SU-DHL-6 (cell line): ENCODE data around the gene UBE3C.

Experiments used
- H2AFZ ChIP-seq: fragments of 200-600 bp; sonication (generic); 2 replicates; pipeline ENCODE4 v1.6.1; 2014; ENCODE audit warnings: low read depth, mild to moderate bottlenecking, moderate library complexity, mixed read lengths, antibody characterized with exemption, low read length; ENCODE audit not compliant: severe bottlenecking
- H3F3A ChIP-seq: fragments of 200-600 bp; shearing (Covaris generic); 2 replicates; pipeline ENCODE4 v1.6.0; 2016; ENCODE audit warnings: antibody characterized with exemption, mild to moderate bottlenecking; ENCODE audit not compliant: insufficient read depth
- H3K27ac ChIP-seq: fragments of 200-600 bp; sonication (generic); 2 replicates; pipeline ENCODE4 v1.5.1; 2016; ENCODE audit warnings: low read depth, mild to moderate bottlenecking, low read length, moderate library complexity, mixed read lengths
- H3K27me3 ChIP-seq: fragments of 200-600 bp; sonication (generic), shearing (Covaris generic); 2 replicates; pipeline ENCODE4 v1.6.0; 2014; ENCODE audit warnings: mild to moderate bottlenecking, low read length
- H3K36me3 ChIP-seq: fragments of 200-600 bp; sonication (generic); 2 replicates; pipeline ENCODE4 v1.6.1; 2014; ENCODE audit warnings: mild to moderate bottlenecking, low read length, mixed read lengths
- H3K4me2 ChIP-seq: fragments of 300-600, 200-600 bp; shearing (Covaris generic), sonication (generic); 2 replicates; pipeline ENCODE4 v1.6.0; 2014; ENCODE audit warnings: low read length, low read depth, mild to moderate bottlenecking; ENCODE audit not compliant: poor library complexity, severe bottlenecking
- H3K4me3 ChIP-seq: fragments of 200-600 bp; sonication (generic); 2 replicates; pipeline ENCODE4 v1.5.1; 2014; ENCODE audit warnings: antibody characterized with exemption, low read length, mild to moderate bottlenecking, mixed read lengths; ENCODE audit not compliant: insufficient read depth, poor library complexity, severe bottlenecking
- H3K79me2 ChIP-seq: fragments of 200-600 bp; sonication (generic); 2 replicates; pipeline ENCODE4 v1.6.1; 2014; ENCODE audit warnings: mild to moderate bottlenecking, low read length, moderate library complexity; ENCODE audit not compliant: insufficient read depth
- H3K9ac ChIP-seq: fragments of 200-600 bp; sonication (generic); 2 replicates; pipeline ENCODE4 v1.7.0; 2014; ENCODE audit warnings: mild to moderate bottlenecking, low read length
- H3K9me2 ChIP-seq: fragments of 200-600 bp; sonication (generic); replicated peaks from 2 replicates; pipeline ENCODE4 v1.6.1; 2014; ENCODE audit warnings: low read length; ENCODE audit not compliant: insufficient read depth
- H3K9me3 ChIP-seq: fragments of 200-600 bp; sonication (generic); 2 replicates; pipeline ENCODE4 v1.6.1; 2014; ENCODE audit warnings: low read length, mixed read lengths; ENCODE audit not compliant: insufficient read depth
- H4K20me1 ChIP-seq: fragments of 200-600 bp; sonication (generic); 2 replicates; pipeline ENCODE4 v1.6.1; 2014; ENCODE audit warnings: low read depth, mild to moderate bottlenecking, antibody characterized with exemption, low read length, moderate library complexity, mixed read lengths
- CTCF ChIP-seq: fragments of 200-600 bp; sonication (generic); IDR thresholded peaks from one replicate; pipeline ENCODE4 v1.5.1; 2017; ENCODE audit warnings: antibody characterized with exemption, mild to moderate bottlenecking, low read length, moderate library complexity; ENCODE audit not compliant: insufficient read depth, poor library complexity, severe bottlenecking
- EZH2phosphoT487 ChIP-seq: fragments of 200-600 bp; sonication (generic), shearing (Covaris generic); conservative IDR thresholded peaks from 2 replicates; pipeline ENCODE4 v1.6.1; 2018; ENCODE audit warnings: mild to moderate bottlenecking, antibody characterized with exemption, low read length, moderate library complexity, mixed read lengths

UBE3C gene

GRCh38 chr7:157234271-157234670 is 95.5 kb downstream of the UBE3C start:
- H3F3A ChIP-seq, result no peaks in the 10 kb centered on the region
- H3K36me3 ChIP-seq, result peaks cover 7% of the 10 kb centered on the region; the same call in 1 of the 2 replicates
- TF ChIP-seq CTCF (no peak), EZH2phosphoT487 (no peak)
- no peak overlapping the region for H3K27ac ChIP-seq
- H3K4me3 ChIP-seq, result no peak overlapping the region
- H3K27me3 ChIP-seq, result no peaks in the 10 kb centered on the region
- H3K4me2 ChIP-seq, result no peak overlapping the region
- no peak overlapping the region for H3K9ac ChIP-seq
- H3K9me2 ChIP-seq, result no peaks in the 10 kb centered on the region
- H4K20me1 ChIP-seq, result no peaks in the 10 kb centered on the region
- H3K79me2 ChIP-seq, result no peaks in the 10 kb centered on the region
- H2AFZ ChIP-seq, result no peak overlapping the region
- H3K9me3 ChIP-seq, result no peaks in the 10 kb centered on the region

GRCh38 chr7:157235357-157236333 is 96.9 kb downstream of the UBE3C start:
- H3K27me3 ChIP-seq, result no peaks in the 10 kb centered on the region
- TF ChIP-seq EZH2phosphoT487 (no peak), CTCF (no peak)
- H3K27ac ChIP-seq, result no peak overlapping the region
- H3K36me3 ChIP-seq, result peaks cover 7% of the 10 kb centered on the region; the same call in 1 of the 2 replicates
- H3F3A ChIP-seq, result no peaks in the 10 kb centered on the region
- H3K4me3 ChIP-seq, result no peak overlapping the region
- no peaks in the 10 kb centered on the region for H3K9me2 ChIP-seq
- no peak overlapping the region for H3K4me2 ChIP-seq
- H4K20me1 ChIP-seq, result no peaks in the 10 kb centered on the region
- H3K79me2 ChIP-seq, result no peaks in the 10 kb centered on the region
- no peak overlapping the region for H2AFZ ChIP-seq
- no peaks in the 10 kb centered on the region for H3K9me3 ChIP-seq
- no peak overlapping the region for H3K9ac ChIP-seq

- no peaks in the 10 kb centered on the region for H3K9me3 ChIP-seq
- H3K27me3 ChIP-seq, result no peaks in the 10 kb centered on the region
- H3K36me3 ChIP-seq, result peaks cover 7% of the 10 kb centered on the region; the same call in 1 of the 2 replicates
- H3K4me2 ChIP-seq, result no peak overlapping the region
- H3K9me2 ChIP-seq, result no peaks in the 10 kb centered on the region
- TF ChIP-seq CTCF (no peak), EZH2phosphoT487 (no peak)
- no peak overlapping the region for H3K27ac ChIP-seq
- H3K79me2 ChIP-seq, result no peaks in the 10 kb centered on the region
- H3K4me3 ChIP-seq, result no peak overlapping the region
- H3F3A ChIP-seq, result no peaks in the 10 kb centered on the region
- H3K9ac ChIP-seq, result no peak overlapping the region
- no peak overlapping the region for H2AFZ ChIP-seq
- no peaks in the 10 kb centered on the region for H4K20me1 ChIP-seq
Observed at GRCh38 chr7:157238087-157238486, 99.4 kb downstream of the UBE3C start.
